Loucy (cell line): Measurements from ENCODE around the gene SUSD3.

Source experiments
- EZH2phosphoT487 ChIP-seq: fragments of 200-600 bp; IDR thresholded peaks from 2 replicates; pipeline ENCODE4 v1.6.1; 2018; ENCODE audit warnings: antibody characterized with exemption, mild to moderate bottlenecking, moderate library complexity, borderline replicate concordance
- TF ChIP-seq, protein P1 (sequence below): fragments of 200-600 bp; sonication (generic); conservative IDR thresholded peaks from 2 replicates; pipeline ENCODE4 v1.5.1; 2014; ENCODE audit warnings: mild to moderate bottlenecking, antibody characterized with exemption, low read length

DNA sequence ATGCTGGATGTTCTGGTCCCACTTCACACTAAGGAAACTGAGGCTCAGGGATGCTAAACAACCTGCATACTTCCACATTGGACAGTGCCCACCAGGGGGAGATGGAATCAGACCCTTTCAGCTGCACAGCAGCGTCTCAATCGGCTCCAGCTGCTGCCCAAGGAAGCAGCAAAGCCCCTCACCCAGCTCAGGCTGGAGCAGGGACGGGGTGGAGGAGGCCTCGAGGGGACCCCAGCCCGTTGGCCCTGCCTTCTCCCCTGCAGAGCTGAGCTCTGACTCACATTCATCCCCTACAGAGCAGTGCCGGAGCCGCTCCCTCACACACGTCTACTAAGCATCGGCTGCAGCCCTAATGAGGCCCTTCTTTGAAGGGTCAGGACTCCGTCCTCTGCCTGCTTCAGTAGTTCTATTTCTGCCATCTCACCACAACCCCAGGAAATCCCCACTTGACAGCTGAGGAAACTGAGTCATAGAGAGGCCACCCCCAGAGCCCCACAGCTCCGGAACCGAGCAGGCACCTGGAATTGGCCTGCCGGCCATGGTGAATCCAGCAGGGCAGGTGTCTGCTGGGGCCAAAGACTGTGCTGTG lies 21.5 kb upstream of the SUSD3 start:
- TF ChIP-seq, protein P1, sequence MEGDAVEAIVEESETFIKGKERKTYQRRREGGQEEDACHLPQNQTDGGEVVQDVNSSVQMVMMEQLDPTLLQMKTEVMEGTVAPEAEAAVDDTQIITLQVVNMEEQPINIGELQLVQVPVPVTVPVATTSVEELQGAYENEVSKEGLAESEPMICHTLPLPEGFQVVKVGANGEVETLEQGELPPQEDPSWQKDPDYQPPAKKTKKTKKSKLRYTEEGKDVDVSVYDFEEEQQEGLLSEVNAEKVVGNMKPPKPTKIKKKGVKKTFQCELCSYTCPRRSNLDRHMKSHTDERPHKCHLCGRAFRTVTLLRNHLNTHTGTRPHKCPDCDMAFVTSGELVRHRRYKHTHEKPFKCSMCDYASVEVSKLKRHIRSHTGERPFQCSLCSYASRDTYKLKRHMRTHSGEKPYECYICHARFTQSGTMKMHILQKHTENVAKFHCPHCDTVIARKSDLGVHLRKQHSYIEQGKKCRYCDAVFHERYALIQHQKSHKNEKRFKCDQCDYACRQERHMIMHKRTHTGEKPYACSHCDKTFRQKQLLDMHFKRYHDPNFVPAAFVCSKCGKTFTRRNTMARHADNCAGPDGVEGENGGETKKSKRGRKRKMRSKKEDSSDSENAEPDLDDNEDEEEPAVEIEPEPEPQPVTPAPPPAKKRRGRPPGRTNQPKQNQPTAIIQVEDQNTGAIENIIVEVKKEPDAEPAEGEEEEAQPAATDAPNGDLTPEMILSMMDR: no peak; the same call in 1 of the 2 replicates
- no peak for TF ChIP-seq EZH2phosphoT487
